Panc1 (cell line): ENCODE measurements around the gene LGSN. TPM values are rescaled to one million over a fixed set of nuclear protein-coding genes. Genes with fewer than 3 reads are reported as not detected.

Experiments
- ATAC-seq: fragments of 200-7000 bp; cut with Tn5 transposase; 2 replicates; pipeline ENCODE4 v1.9.1; 2020; ENCODE audit warnings: mild to moderate bottlenecking, moderate library complexity
- BruUV-seq: library from RNA; stranded (reverse); fragments of 400-500 nt; replicated peaks from 2 replicates; lab custom pipeline; 2021; lab: Mats Ljungman, UMichigan
- CTCF ChIA-PET: fragments of 300-600 bp; sonication (Branson Sonifier 250); formaldehyde crosslinking; loops from one replicate; lab custom pipeline; 2022; ENCODE audit warnings: antibody characterized with exemption; lab: Charles Lee
- POLR2A ChIA-PET: fragments of 300-600 bp; sonication (Branson Sonifier 250); formaldehyde crosslinking; loops from one replicate; lab custom pipeline; 2022; ENCODE audit warnings: antibody characterized with exemption; lab: Charles Lee
- DNase-seq: peaks from one replicate; pipeline ENCODE4 v3.0.0-alpha.2; 2010; ENCODE audit warnings: low read depth, low spot score
- H3K27ac ChIP-seq: 2 replicates; pipeline ENCODE4 v1.5.1; 2011; ENCODE audit warnings: mild to moderate bottlenecking, low read length, inconsistent platforms
- H3K27me3 ChIP-seq: fragments of 200-500 bp; sonication (Bioruptor generic); 2 replicates; pipeline ENCODE4 v1.6.0; 2014; ENCODE audit warnings: low read length, inconsistent platforms; ENCODE audit not compliant: control insufficient read depth, insufficient read depth
- H3K36me3 ChIP-seq: fragments of 200-500 bp; sonication (Bioruptor generic); 2 replicates; pipeline ENCODE4 v1.5.1; 2014; ENCODE audit warnings: inconsistent platforms, mild to moderate bottlenecking, low read length, moderate library complexity; ENCODE audit not compliant: control insufficient read depth, insufficient read depth
- H3K4me1 ChIP-seq: 2 replicates; pipeline ENCODE4 v1.5.1; 2011; ENCODE audit warnings: inconsistent platforms, mild to moderate bottlenecking, low read length, moderate library complexity; ENCODE audit not compliant: control insufficient read depth, insufficient read depth
- H3K4me3 ChIP-seq, 2 experiments: 2 replicates each; pipeline ENCODE4 v1.5.1; 2011 to 2012; ENCODE audit warnings: low read depth in 2 of 2, low read length in 2 of 2, mild to moderate bottlenecking in 2 of 2, inconsistent platforms in 1 of 2, moderate library complexity in 1 of 2
- H3K9me3 ChIP-seq: fragments of 200-500 bp; sonication (Bioruptor generic); 2 replicates; pipeline ENCODE4 v1.5.1; 2014; ENCODE audit warnings: low read depth, mild to moderate bottlenecking, inconsistent platforms, low read length, moderate library complexity; ENCODE audit not compliant: control insufficient read depth, insufficient read depth
- POLR2AphosphoS5 ChIP-seq: IDR thresholded peaks from 2 replicates; pipeline ENCODE4 v1.6.1; 2012; ENCODE audit warnings: mild to moderate bottlenecking, low read depth, low read length, moderate library complexity
- REST ChIP-seq, 2 experiments: IDR thresholded peaks; 2 replicates each; pipeline ENCODE4 v1.6.1; 2011 to 2012; ENCODE audit warnings: low read depth in 2 of 2, control low read depth in 1 of 2, low read length in 1 of 2, mild to moderate bottlenecking in 1 of 2, moderate library complexity in 1 of 2; ENCODE audit not compliant: insufficient read depth in 1 of 2
- SIN3A ChIP-seq: IDR thresholded peaks from 2 replicates; pipeline ENCODE4 v1.6.1; 2012; ENCODE audit warnings: low read depth, mild to moderate bottlenecking, low read length, moderate library complexity, borderline replicate concordance; ENCODE audit not compliant: insufficient read depth
- TCF7L2 ChIP-seq: IDR thresholded peaks from 2 replicates; pipeline ENCODE4 v1.6.1; 2011; ENCODE audit warnings: mild to moderate bottlenecking, low read depth, low read length, inconsistent platforms
- in situ Hi-C: cut with HindIII; loops from 2 replicates; pipeline ENCODE4 v1.10.0; 2016; ENCODE audit warnings: low sequenced_read_pairs, low pct_unique_long_range_greater_than_20kb
- intact Hi-C: fragments of 100-400 bp; cut with micrococcal nuclease; formaldehyde crosslinking; loops from one replicate; pipeline ENCODE4 v1.10.0; 2022; ENCODE audit not compliant: unreplicated experiment
- total RNA-seq: library from RNA; stranded (reverse); gene quantifications from one replicate; pipeline ENCODE4 v1.2.1, GENCODE V29; 2021; ENCODE audit not compliant: unreplicated experiment
- TF ChIP-seq, protein P1 (sequence below): fragments of 450-650 bp; IDR thresholded peaks from 2 replicates; pipeline ENCODE4 v1.5.1; 2017; ENCODE audit warnings: mild to moderate bottlenecking

Gene LGSN
- total RNA-seq, 1 experiment from 2014 or later = not detected

GRCh38 chr6:63249875-63250482 is 69.8 kb downstream of the LGSN start:
- intact Hi-C loops (no loop called here), in situ Hi-C loops (no loop called here)
- H3K4me3 ChIP-seq = no peak overlapping the region
- H3K9me3 ChIP-seq = no peaks in the 10 kb centered on the region
- ChIA-PET POLR2A (no interaction called here), CTCF (no interaction called here)
- TF ChIP-seq, protein P1, sequence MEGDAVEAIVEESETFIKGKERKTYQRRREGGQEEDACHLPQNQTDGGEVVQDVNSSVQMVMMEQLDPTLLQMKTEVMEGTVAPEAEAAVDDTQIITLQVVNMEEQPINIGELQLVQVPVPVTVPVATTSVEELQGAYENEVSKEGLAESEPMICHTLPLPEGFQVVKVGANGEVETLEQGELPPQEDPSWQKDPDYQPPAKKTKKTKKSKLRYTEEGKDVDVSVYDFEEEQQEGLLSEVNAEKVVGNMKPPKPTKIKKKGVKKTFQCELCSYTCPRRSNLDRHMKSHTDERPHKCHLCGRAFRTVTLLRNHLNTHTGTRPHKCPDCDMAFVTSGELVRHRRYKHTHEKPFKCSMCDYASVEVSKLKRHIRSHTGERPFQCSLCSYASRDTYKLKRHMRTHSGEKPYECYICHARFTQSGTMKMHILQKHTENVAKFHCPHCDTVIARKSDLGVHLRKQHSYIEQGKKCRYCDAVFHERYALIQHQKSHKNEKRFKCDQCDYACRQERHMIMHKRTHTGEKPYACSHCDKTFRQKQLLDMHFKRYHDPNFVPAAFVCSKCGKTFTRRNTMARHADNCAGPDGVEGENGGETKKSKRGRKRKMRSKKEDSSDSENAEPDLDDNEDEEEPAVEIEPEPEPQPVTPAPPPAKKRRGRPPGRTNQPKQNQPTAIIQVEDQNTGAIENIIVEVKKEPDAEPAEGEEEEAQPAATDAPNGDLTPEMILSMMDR = no peak
- TF ChIP-seq REST (IDR thresholded peaks at IDR 0.05; ENCODE audit: insufficient read depth in 1 of 2, low read depth in 2 of 2, low read length in 1 of 2) = no peak
- TF ChIP-seq TCF7L2 = no peak
- TF ChIP-seq POLR2AphosphoS5 = no peak
- TF ChIP-seq SIN3A = no peak
- H3K4me1 ChIP-seq = no peaks in the 10 kb centered on the region
- no peaks in the 10 kb centered on the region for H3K27me3 ChIP-seq
- no peak overlapping the region for H3K27ac ChIP-seq
- DNase-seq (no peak), ATAC-seq (no peak)
- H3K36me3 ChIP-seq = no peaks in the 10 kb centered on the region
- BruUV-seq = no TSS peak

GRCh38 chr6:63246581-63246980 is 73.2 kb downstream of the LGSN start:
- Histone ChIP-seq H3K4me1 (no peaks in the 10 kb centered on the region), H3K27me3 (no peaks in the 10 kb centered on the region), H3K4me3 (no peak overlapping the region), H3K27ac (no peak overlapping the region), H3K36me3 (no peaks in the 10 kb centered on the region), H3K9me3 (no peaks in the 10 kb centered on the region)
- ChIA-PET POLR2A (no interaction called here), CTCF (interaction anchor here (0.6 kb wide), 1 partner anchor 179 kb away, joined by 4 read pairs; no protein-coding TSS in a partner anchor)
- no peak for TF ChIP-seq REST (IDR thresholded peaks at IDR 0.05; ENCODE audit: insufficient read depth in 1 of 2, low read depth in 2 of 2, low read length in 1 of 2)
- no peak for TF ChIP-seq SIN3A
- no peak for TF ChIP-seq TCF7L2
- intact Hi-C loops = no loop called here
- BruUV-seq = no TSS peak
- in situ Hi-C loops = no loop called here
- DNase-seq (no peak), ATAC-seq (no peak)
